Gastroesophageal sphincter (tissue), 4 donors: ENCODE results near the gene NOTCH4. TPM values are rescaled to one million over a fixed set of nuclear protein-coding genes. Genes with fewer than 3 reads are reported as not detected.

Source experiments
- ATAC-seq: fragments of 150-250 bp; one replicate; pipeline ENCODE4 v1.9.1; 2016; ENCODE audit warnings: mild to moderate bottlenecking, moderate library complexity
- H3K27ac ChIP-seq, 4 donors: fragments of 200-600 bp; sonication (generic) in 3 of 4; 1 replicate in 3 of 4; 2 replicates in 1 of 4; pipeline ENCODE4 v1.5.1; 2016 to 2019
- H3K27me3 ChIP-seq: fragments of 200-600 bp; sonication (generic); one replicate; pipeline ENCODE4 v1.5.1; 2019
- H3K36me3 ChIP-seq, 2 donors: fragments of 200-600 bp; sonication (generic); one replicate each; pipeline ENCODE4 v1.5.1; 2019; ENCODE audit warnings: control low read depth in 1 of 2
- H3K4me1 ChIP-seq, 3 donors: fragments of 200-600 bp; sonication (generic); 1 replicate in 2 of 3; 2 replicates in 1 of 3; pipeline ENCODE4 v1.5.1; 2016 to 2019; ENCODE audit warnings: control low read depth in 2 of 3
- H3K4me3 ChIP-seq, 2 donors: fragments of 200-600 bp; sonication (generic); one replicate each; pipeline ENCODE4 v1.5.1; 2019; ENCODE audit warnings: mild to moderate bottlenecking in 1 of 2, moderate library complexity in 1 of 2
- H3K9me3 ChIP-seq, 3 donors: fragments of 200-600 bp; sonication (generic); one replicate each; pipeline ENCODE4 v1.5.1; 2017 to 2019; ENCODE audit warnings: control low read depth in 2 of 3
- CTCF ChIP-seq, 4 experiments: fragments of 200-600 bp in 2 of 4; fragments of 450-650 bp in 2 of 4; sonication (generic) in 1 of 4; IDR thresholded peaks; one replicate each; pipeline ENCODE4 v1.5.1; 2017 to 2019; ENCODE audit warnings: antibody characterized with exemption in 4 of 4, mild to moderate bottlenecking in 2 of 4, moderate library complexity in 2 of 4
- EP300 ChIP-seq: sonication (generic); formaldehyde crosslinking; IDR thresholded peaks from one replicate; pipeline ENCODE4 v1.6.1; 2017; ENCODE audit warnings: antibody characterized with exemption, mild to moderate bottlenecking
- POLR2A ChIP-seq, 2 donors: fragments of 450-650 bp; IDR thresholded peaks; one replicate each; pipeline ENCODE4 v1.6.1; 2017; ENCODE audit warnings: antibody characterized with exemption in 2 of 2, mild to moderate bottlenecking in 2 of 2, moderate library complexity in 1 of 2
- POLR2AphosphoS5 ChIP-seq: sonication (generic); formaldehyde crosslinking; IDR thresholded peaks from one replicate; pipeline ENCODE4 v1.6.1; 2017; ENCODE audit warnings: antibody characterized with exemption
- WGBS, 2 donors: methylation state at CpG; one replicate each; pipeline ENCODE4 v1.1.5; 2018; ENCODE audit warnings: low coverage in 1 of 2; 5-methylcytosine and 5-hydroxymethylcytosine counted together
- total RNA-seq, 4 donors: library from RNA; depleted of rRNA; stranded (reverse); fragments of >200 nt; gene quantifications; one replicate each; pipeline ENCODE4 v1.1.0, GENCODE V29; 2016

NOTCH4 gene
- total RNA-seq, 4 donors from 2014 or later = 10.9 to 26.0 (median 13.2) TPM

DNA sequence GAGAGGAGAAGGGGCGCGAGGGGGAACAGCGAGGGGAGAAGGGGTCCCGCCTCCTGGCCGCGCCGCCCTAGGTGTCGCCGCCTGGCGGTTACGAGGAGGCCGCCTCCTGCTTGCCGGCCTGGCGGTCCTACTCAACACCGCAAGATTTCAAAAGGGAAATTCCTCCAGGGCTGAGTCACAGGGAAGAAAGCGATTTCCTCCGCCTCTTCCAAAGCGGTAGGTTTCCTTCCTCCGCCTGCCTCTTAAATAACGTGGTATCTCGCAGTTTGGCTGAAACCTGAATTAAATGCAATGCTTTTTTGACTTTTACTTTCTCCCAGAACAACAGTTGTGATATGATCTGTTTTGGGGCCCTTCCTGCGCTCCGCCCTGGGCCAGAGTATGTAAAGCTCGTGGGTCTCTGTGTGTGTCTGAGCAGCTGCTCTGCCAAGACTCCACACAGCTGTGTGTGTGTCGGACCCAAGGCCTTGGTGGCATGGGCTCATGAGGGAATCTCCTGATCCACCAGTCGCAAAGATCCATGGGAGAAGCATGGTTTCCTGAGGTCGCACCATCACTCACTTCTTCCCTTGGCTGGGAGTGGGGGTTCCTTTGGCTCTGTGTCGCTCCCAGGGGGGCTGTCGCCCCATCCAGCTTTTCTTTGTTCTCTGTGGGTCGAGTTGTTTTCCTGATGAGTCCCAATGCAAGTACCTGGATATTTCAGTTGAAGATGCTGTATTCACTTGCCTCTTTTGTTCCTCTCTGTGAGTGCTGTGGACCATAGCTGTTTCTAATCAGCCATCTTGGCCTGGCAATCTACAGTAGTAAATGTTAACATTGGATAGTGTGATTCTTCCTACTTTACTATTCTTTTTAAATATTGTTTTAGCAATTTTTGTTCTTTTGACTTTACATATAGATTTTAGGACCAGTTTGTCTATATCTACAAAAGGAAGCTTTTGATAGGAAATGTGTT lies 31.6 kb upstream of the NOTCH4 start:
- H3K9me3 ChIP-seq = no peaks in the 10 kb centered on the region
- TF ChIP-seq POLR2AphosphoS5 (peak; percentile 58), CTCF (IDR thresholded peaks at IDR 0.05) (peak; percentile 64 to 79 (median 68)), POLR2A (IDR thresholded peaks at IDR 0.05) (no peak)
- no peaks in the 10 kb centered on the region for H3K36me3 ChIP-seq
- H3K4me3 ChIP-seq = peak overlapping the region; percentile 25 to 48
- H3K4me1 ChIP-seq = peaks cover 0 to 21% (median 0%) of the 10 kb centered on the region in 3 donors
- ATAC-seq = peak; percentile 99
- H3K27ac ChIP-seq = peak overlapping the region in 3 of 4 donors; percentile 74 to 77 (median 75)
- peaks cover 3% of the 10 kb centered on the region for H3K27me3 ChIP-seq
- WGBS, 2 donors = 1 to 4% methylated on average over 19 to 28 of the region's 30 CpGs

DNA sequence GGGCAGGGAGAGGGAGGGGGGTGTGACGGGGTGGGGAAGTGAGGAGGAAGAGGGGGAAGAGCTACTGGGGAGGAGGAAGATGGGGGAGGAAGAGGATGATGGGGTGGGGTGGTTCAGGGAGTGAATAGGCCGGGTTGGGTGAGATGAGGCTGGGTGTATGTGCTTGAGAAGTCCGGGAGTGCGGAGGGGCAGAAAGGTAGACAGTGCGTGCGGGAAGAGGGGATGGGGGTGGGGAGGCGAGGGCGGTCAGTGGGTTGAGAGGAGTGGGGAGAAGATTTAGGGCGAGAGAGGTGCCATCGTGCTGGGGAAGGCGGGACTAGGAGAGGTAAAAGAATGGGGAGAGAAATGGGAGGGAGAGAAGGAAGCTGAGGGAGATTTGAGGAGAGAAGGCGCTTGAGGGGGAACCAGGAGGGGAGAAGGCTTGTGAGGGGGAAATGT lies 30.9 kb upstream of the NOTCH4 start:
- WGBS, 2 donors = 7 to 25% methylated on average over 11 to 12 of the region's 12 CpGs
- TF ChIP-seq CTCF (IDR thresholded peaks at IDR 0.05) (no peak), POLR2AphosphoS5 (no peak), EP300 (no peak), POLR2A (IDR thresholded peaks at IDR 0.05) (no peak)
- no peaks in the 10 kb centered on the region for H3K9me3 ChIP-seq
- peak overlapping the region in 3 of 4 donors; percentile 74 to 77 (median 75) for H3K27ac ChIP-seq
- ATAC-seq = peak; percentile 40
- H3K4me3 ChIP-seq = peak overlapping the region; percentile 25 to 48
- peaks cover 0 to 21% (median 0%) of the 10 kb centered on the region in 3 donors for H3K4me1 ChIP-seq
- no peaks in the 10 kb centered on the region for H3K36me3 ChIP-seq
- H3K27me3 ChIP-seq = peaks cover 3% of the 10 kb centered on the region

- Histone ChIP-seq H3K9me3 (no peaks in the 10 kb centered on the region), H3K4me3 (no peak overlapping the region), H3K27me3 (peaks cover 3% of the 10 kb centered on the region), H3K36me3 (no peaks in the 10 kb centered on the region), H3K27ac (no peak overlapping the region), H3K4me1 (peaks cover 0 to 21% (median 0%) of the 10 kb centered on the region in 3 donors)
- TF ChIP-seq CTCF (IDR thresholded peaks at IDR 0.05) = no peak
- no peak for TF ChIP-seq POLR2AphosphoS5
- no peak for TF ChIP-seq POLR2A (IDR thresholded peaks at IDR 0.05)
- TF ChIP-seq EP300 = no peak
- WGBS, 2 donors = 78% methylated on average over 1 of the region's 2 CpGs; no CpG with 5 or more reads in 1 of the 2 donors
- ATAC-seq = no peak
Observed at GRCh38 chr6:32252331-32253009, 28.6 kb upstream of the NOTCH4 start.

GRCh38 chr6:32249262-32249661 lies 25.4 kb upstream of the NOTCH4 start:
- Histone ChIP-seq H3K4me3 (no peak overlapping the region), H3K27me3 (peaks cover 3% of the 10 kb centered on the region), H3K36me3 (no peaks in the 10 kb centered on the region), H3K27ac (no peak overlapping the region), H3K4me1 (peaks cover 0 to 12% (median 0%) of the 10 kb centered on the region in 3 donors), H3K9me3 (no peaks in the 10 kb centered on the region)
- no peak for ATAC-seq
- TF ChIP-seq CTCF (IDR thresholded peaks at IDR 0.05) = no peak
- TF ChIP-seq POLR2A (IDR thresholded peaks at IDR 0.05) = no peak
- TF ChIP-seq POLR2AphosphoS5 = no peak
- no peak for TF ChIP-seq EP300
- WGBS, 2 donors = 89 to 100% methylated on average over 1 to 2 of the region's 2 CpGs
